Adrenal gland (tissue), 12 donors: ENCODE results near the gene INSYN1. TPM values are rescaled to one million over a fixed set of nuclear protein-coding genes. Genes with fewer than 3 reads are reported as not detected.

ENCODE experiments used
- DNase-seq, 7 donors: peaks; one replicate each; pipeline ENCODE4 v3.0.0-alpha.2; 2019 to 2020
- H3K27ac ChIP-seq, 5 donors: fragments of 200-600 bp; sonication (generic) in 4 of 5; 1 replicate in 3 of 5; 2 replicates in 2 of 5; pipeline versions ENCODE4 v1.5.1 to v1.8.0; 2016 to 2020; ENCODE audit warnings: mild to moderate bottlenecking in 1 of 5
- H3K27me3 ChIP-seq: fragments of 200-600 bp; 2 replicates; pipeline ENCODE4 v1.8.0; 2021
- H3K36me3 ChIP-seq, 2 donors: fragments of 200-600 bp; replicated peaks in 1 of 2; 1 replicate in 1 of 2; 2 replicates in 1 of 2; pipeline versions ENCODE4 v1.5.1 to v1.8.0; 2018 to 2022
- H3K4me1 ChIP-seq, 2 donors: fragments of 200-600 bp; replicated peaks in 1 of 2; 1 replicate in 1 of 2; 2 replicates in 1 of 2; pipeline versions ENCODE4 v1.5.1 to v1.8.0; 2018 to 2021
- H3K4me3 ChIP-seq, 4 donors: fragments of 200-600 bp; sonication (generic) in 3 of 4; one replicate each; pipeline ENCODE4 v1.5.1; 2016 to 2018
- H3K9me3 ChIP-seq, 3 donors: fragments of 200-600 bp; sonication (generic) in 1 of 3; replicated peaks in 1 of 3; 1 replicate in 2 of 3; 2 replicates in 1 of 3; pipeline versions ENCODE4 v1.5.1 to v1.8.0; 2016 to 2021
- CTCF ChIP-seq, 6 experiments: fragments of 450-650 bp in 4 of 6; fragments of 200-600 bp in 2 of 6; sonication (generic) in 1 of 6; IDR thresholded peaks; 1 replicate in 5 of 6; 2 replicates in 1 of 6; pipeline versions ENCODE4 v1.5.1 to v1.8.0; 2016 to 2021; ENCODE audit warnings: antibody characterized with exemption in 6 of 6, mild to moderate bottlenecking in 2 of 6, moderate library complexity in 1 of 6
- POLR2A ChIP-seq, 2 donors: fragments of 450-650 bp; IDR thresholded peaks; one replicate each; pipeline ENCODE4 v1.6.1; 2017; ENCODE audit warnings: antibody characterized with exemption in 2 of 2, mild to moderate bottlenecking in 2 of 2, moderate library complexity in 1 of 2
- WGBS, 4 donors: extraction: QIAGEN DNeasy Blood & Tissue Kit in 2 of 4; methylation state at CpG; one replicate each; pipeline versions ENCODE4 v1.1.5 to v1.1.7; 2013 to 2017; 5-methylcytosine and 5-hydroxymethylcytosine counted together
- intact Hi-C, 2 donors: fragments of 100-400 bp; cut with DNase I; formaldehyde crosslinking; loops; one replicate each; pipeline versions ENCODE4 v1.14.1 to v1.15.0; 2022 to 2023
- polyA plus RNA-seq, 3 donors: library from polyadenylated mRNA; stranded (reverse); fragments of 200-250 nt in 2 of 3; fragments of 350-450 nt in 1 of 3; fragmentation: Illumina TruSeq in 1 of 3; extraction: RNeasy Lipid Tissue Mini Kit (QIAGEN cat#74804) in 1 of 3; gene quantifications; one replicate each; pipeline ENCODE4 v1.2.3, GENCODE V29; 2013 to 2014
- total RNA-seq, 9 donors: library from RNA; depleted of rRNA in 4 of 9; stranded (reverse); fragments of >200 nt in 4 of 9; fragments of 120-200 nt in 1 of 9; fragmentation: NEBNext Ultra II Directional in 1 of 9; extraction: Animal tissue kit (Norgen Biotek cat#: 25700) in 1 of 9; gene quantifications; one replicate each; pipeline versions ENCODE4 v1.1.0 to v1.2.4, GENCODE V29; 2013 to 2023
- donor health status: healthy with polysubstance abuse.
- donor health status: Bipolar disorder and iron deficiency.
- donor health status: DM: yes; HTN: yes; CAD: no.
- donor health status: DM: no; HTN: no; CAD: no.
- donor health status: DM: no; HTN: no; CAD: no.
- donor health status: DM: yes; HTN: yes; CAD: no.

The INSYN1 gene
- total and polyA plus RNA-seq, 12 donors = 0.68 to 19.5 (median 3.7) TPM

DNA sequence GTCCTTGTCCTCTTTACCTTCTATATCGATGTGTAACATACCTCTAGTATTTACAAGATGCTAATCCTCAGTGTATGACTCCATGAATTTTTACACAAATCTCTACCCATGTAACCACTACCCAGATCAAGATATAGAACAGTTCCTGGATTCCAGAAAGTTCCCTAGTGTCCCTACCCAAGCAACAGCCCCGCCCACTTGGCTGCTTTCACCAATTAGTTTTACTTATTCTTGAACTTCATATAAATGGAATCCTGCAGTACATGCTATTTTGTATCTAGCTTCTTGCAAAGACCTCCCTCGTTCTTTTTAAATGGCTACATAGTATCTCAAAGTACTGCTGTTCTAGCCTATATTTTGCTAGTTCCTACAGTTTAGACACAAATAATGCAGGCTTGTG is 35.9 kb downstream of the INSYN1 start:
- intact Hi-C loops = no loop called here
- 66 to 87% (median 69%) methylated on average over 3 of the region's 3 CpGs for WGBS, 4 donors
- no peak for DNase-seq
- Histone ChIP-seq H3K4me3 (no peak overlapping the region), H3K27ac (no peak overlapping the region), H3K4me1 (no peaks in the 10 kb centered on the region), H3K27me3 (no peaks in the 10 kb centered on the region), H3K9me3 (no peaks in the 10 kb centered on the region), H3K36me3 (peaks cover 0 to 20% of the 10 kb centered on the region in 2 donors)
- no peak for TF ChIP-seq POLR2A (IDR thresholded peaks at IDR 0.05)
- TF ChIP-seq CTCF (IDR thresholded peaks at IDR 0.05) = no peak

DNA sequence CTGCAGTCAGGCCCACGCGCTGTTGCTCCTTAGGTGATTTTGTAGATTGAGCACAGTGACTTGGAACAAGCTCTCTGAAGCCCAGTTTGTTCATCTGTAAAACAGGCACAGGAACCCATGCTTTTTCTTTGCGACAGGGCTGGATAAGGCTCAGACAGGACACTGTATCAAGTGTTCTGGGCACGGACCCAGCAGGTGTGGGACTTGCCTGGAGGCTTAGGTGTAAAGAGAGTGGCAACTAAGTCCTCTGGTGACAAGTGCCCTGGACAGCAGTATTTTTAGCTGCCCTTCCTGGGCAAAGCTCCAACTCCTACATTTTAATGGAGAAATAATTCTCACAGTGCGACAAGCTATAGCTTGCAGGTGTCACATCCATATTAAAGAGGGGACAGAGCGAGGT is 36.7 kb downstream of the INSYN1 start:
- Histone ChIP-seq H3K27ac (no peak overlapping the region), H3K4me3 (no peak overlapping the region), H3K27me3 (no peaks in the 10 kb centered on the region), H3K4me1 (no peaks in the 10 kb centered on the region), H3K9me3 (no peaks in the 10 kb centered on the region), H3K36me3 (peaks cover 0 to 25% of the 10 kb centered on the region in 2 donors)
- DNase-seq = no peak
- TF ChIP-seq CTCF (IDR thresholded peaks at IDR 0.05) (no peak), POLR2A (IDR thresholded peaks at IDR 0.05) (no peak)
- intact Hi-C loops = no loop called here
- WGBS, 4 donors = 75 to 88% (median 77%) methylated on average over 6 of the region's 6 CpGs

- DNase-seq = no peak
- Histone ChIP-seq H3K36me3 (peaks cover 0 to 35% of the 10 kb centered on the region in 2 donors), H3K4me1 (no peaks in the 10 kb centered on the region), H3K9me3 (no peaks in the 10 kb centered on the region), H3K27ac (no peak overlapping the region), H3K4me3 (no peak overlapping the region), H3K27me3 (no peaks in the 10 kb centered on the region)
- WGBS, 4 donors = 71 to 86% (median 74%) methylated on average over 3 of the region's 3 CpGs
- no peak for TF ChIP-seq POLR2A (IDR thresholded peaks at IDR 0.05)
- no peak for TF ChIP-seq CTCF (IDR thresholded peaks at IDR 0.05)
- intact Hi-C loops = no loop called here
Observed at GRCh38 chr15:73715417-73715816, 37.7 kb downstream of the INSYN1 start.

- no peak overlapping the region for H3K27ac ChIP-seq
- no peaks in the 10 kb centered on the region for H3K9me3 ChIP-seq
- no peak for DNase-seq
- 90 to 99% (median 97%) methylated on average over 5 of the region's 5 CpGs for WGBS, 4 donors
- intact Hi-C loops = no loop called here
- H3K27me3 ChIP-seq = no peaks in the 10 kb centered on the region
- no peaks in the 10 kb centered on the region for H3K4me1 ChIP-seq
- H3K4me3 ChIP-seq = no peak overlapping the region
- TF ChIP-seq CTCF (IDR thresholded peaks at IDR 0.05) (no peak), POLR2A (IDR thresholded peaks at IDR 0.05) (no peak)
- H3K36me3 ChIP-seq = peaks cover 0 to 42% of the 10 kb centered on the region in 2 donors
Observed at GRCh38 chr15:73714695-73715301, 38.4 kb downstream of the INSYN1 start.
